SIG-M5 treated with dmso at 0.1 percent for 504 hours (cell line): ENCODE results near the gene MADCAM1.
A peak's percentile ranks its signal among the peaks of the same experiment; 100 is the strongest.
"Not testable (repeated sequence)": the region's sequence is repeated elsewhere in the genome, so short reads cannot be mapped to it uniquely, and the experiment has no call there.

Experiments
- DNase-seq: peaks from one replicate; lab custom pipeline; 2025; ENCODE audit not compliant: unreplicated experiment; lab: John Stamatoyannopoulos, UW

Gene MADCAM1

GRCh38 chr19:465056-465816 is 31.1 kb upstream of the MADCAM1 start:
- no peak for DNase-seq

GRCh38 chr19:467554-467953 is 28.7 kb upstream of the MADCAM1 start:
- DNase-seq = no peak

GRCh38 chr19:468587-469256 is 27.6 kb upstream of the MADCAM1 start:
- no peak for DNase-seq

GRCh38 chr19:469833-470232 is 26.5 kb upstream of the MADCAM1 start:
- DNase-seq = no peak

GRCh38 chr19:470701-471100 is 25.6 kb upstream of the MADCAM1 start:
- no peak for DNase-seq

- no peak for DNase-seq
Observed at GRCh38 chr19:472005-472858, 24.1 kb upstream of the MADCAM1 start.

- no peak for DNase-seq
Observed at GRCh38 chr19:474126-475078, 21.9 kb upstream of the MADCAM1 start.

GRCh38 chr19:475360-475759 is 20.9 kb upstream of the MADCAM1 start:
- no peak for DNase-seq

GRCh38 chr19:478236-478903 is 17.9 kb upstream of the MADCAM1 start:
- DNase-seq = no peak

- DNase-seq = no peak
Observed at GRCh38 chr19:478976-479375, 17.3 kb upstream of the MADCAM1 start.

- DNase-seq = peak; percentile 19
Observed at GRCh38 chr19:480016-480855, 16.1 kb upstream of the MADCAM1 start.

GRCh38 chr19:481100-481499 is 15.2 kb upstream of the MADCAM1 start:
- DNase-seq = not testable (repeated sequence)

GRCh38 chr19:482186-483041 is 13.9 kb upstream of the MADCAM1 start:
- no peak for DNase-seq

- no peak for DNase-seq
Observed at GRCh38 chr19:483332-484072, 12.8 kb upstream of the MADCAM1 start.

GRCh38 chr19:484494-484893 is 11.8 kb upstream of the MADCAM1 start:
- DNase-seq = no peak

- no peak for DNase-seq
Observed at GRCh38 chr19:485077-485476, 11.2 kb upstream of the MADCAM1 start.

GRCh38 chr19:485583-486236 is 10.6 kb upstream of the MADCAM1 start:
- no peak for DNase-seq
